ENCODE results near the gene NATD1.

DNA sequence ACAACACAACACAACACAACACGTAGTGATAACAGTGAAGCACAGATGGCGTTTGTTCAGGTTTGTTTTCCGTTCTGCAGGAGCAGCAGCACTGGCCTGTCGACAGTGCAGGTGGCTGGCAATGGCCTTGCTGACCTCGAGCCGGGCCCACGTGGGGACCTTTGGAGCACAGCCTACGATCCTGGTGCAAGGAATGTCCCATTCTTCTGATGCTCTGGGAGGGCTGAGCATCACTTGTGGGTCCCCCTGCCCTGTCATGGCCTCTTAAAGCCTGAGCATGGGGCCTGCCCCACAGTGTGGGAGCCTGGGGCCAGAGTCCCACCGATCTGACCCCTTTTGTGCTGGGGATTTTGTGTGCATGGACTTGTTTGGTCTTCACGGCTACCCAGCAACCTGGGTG lies 38.1 kb upstream of the NATD1 start:
- no peak for TF ChIP-seq CTCF (IDR thresholded peaks at IDR 0.05)
- TF ChIP-seq POLR2A (IDR thresholded peaks at IDR 0.05): no peak
